T-helper 1 cell treated with Interleukin-12 subunit alpha and Interleukin-12 subunit beta and Interleukin-4 antibody, amounts not matched to agents 30 ng/mL and 1 ng/mL, for 36 hours (primary cell): Measurements from ENCODE around the gene TBC1D1. TPM values are rescaled to one million over a fixed set of nuclear protein-coding genes. Genes with fewer than 3 reads are reported as not detected.

ENCODE experiments used
- intact Hi-C: fragments of 100-400 bp; cut with micrococcal nuclease; formaldehyde crosslinking; loops from one replicate; pipeline ENCODE4 v1.15.1; 2024
- total RNA-seq: library from RNA; stranded (reverse); gene quantifications from 2 replicates; pipeline ENCODE4 v1.2.3, GENCODE V29; 2022

Gene TBC1D1
- total RNA-seq, 1 donor from 2014 or later: 65.2 TPM

DNA sequence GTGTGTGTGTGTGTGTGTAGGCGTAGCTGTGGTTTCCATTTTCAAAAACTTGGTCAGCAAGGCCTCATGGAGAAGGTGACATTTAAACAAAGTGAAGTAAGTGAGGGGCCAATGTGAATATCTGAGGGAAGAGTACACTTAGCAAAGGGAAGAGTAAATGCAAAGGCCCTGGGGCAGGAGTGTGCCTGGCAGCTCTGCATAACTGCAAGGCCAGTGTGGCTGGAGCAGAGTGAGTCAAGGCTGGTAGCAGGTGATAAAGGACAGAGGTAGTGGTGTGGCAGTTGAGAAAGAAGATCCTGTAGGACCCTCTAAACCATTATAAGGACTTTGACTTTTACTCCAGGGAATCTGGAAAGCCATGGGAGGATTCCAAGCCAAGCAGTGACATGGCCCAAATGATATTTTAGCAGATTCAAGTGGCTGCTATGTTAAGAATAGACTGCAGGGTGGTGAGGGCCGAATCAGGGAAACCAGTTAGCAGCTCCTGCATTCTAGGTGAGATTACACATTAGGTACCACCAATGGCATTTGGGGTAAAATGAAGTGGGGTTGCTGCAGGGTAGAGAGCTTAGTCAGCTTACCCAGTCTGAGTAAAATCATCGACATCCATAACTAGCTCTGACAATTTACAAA is 5.9 kb upstream of the TBC1D1 start:
- intact Hi-C loops: no loop called here

DNA sequence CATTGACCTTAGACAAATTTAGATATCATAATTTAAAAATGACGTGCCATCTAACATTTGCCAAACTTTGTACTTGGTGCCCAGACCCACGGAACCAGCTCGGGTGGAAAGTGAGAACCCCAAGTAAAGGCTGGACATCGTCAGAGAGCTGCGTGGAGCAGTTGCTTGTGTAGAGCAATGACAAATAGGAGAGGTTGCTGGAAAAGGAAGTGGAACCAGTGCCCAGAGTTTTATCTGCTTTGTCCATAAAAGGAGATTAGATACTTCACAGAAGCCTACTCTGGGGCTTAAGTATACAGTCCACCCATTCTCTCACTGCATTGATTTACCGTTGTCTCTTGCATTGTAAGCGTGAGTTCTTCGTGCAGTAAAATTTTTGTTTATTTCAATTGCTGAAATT is 5.4 kb upstream of the TBC1D1 start:
- intact Hi-C loops: no loop called here

DNA sequence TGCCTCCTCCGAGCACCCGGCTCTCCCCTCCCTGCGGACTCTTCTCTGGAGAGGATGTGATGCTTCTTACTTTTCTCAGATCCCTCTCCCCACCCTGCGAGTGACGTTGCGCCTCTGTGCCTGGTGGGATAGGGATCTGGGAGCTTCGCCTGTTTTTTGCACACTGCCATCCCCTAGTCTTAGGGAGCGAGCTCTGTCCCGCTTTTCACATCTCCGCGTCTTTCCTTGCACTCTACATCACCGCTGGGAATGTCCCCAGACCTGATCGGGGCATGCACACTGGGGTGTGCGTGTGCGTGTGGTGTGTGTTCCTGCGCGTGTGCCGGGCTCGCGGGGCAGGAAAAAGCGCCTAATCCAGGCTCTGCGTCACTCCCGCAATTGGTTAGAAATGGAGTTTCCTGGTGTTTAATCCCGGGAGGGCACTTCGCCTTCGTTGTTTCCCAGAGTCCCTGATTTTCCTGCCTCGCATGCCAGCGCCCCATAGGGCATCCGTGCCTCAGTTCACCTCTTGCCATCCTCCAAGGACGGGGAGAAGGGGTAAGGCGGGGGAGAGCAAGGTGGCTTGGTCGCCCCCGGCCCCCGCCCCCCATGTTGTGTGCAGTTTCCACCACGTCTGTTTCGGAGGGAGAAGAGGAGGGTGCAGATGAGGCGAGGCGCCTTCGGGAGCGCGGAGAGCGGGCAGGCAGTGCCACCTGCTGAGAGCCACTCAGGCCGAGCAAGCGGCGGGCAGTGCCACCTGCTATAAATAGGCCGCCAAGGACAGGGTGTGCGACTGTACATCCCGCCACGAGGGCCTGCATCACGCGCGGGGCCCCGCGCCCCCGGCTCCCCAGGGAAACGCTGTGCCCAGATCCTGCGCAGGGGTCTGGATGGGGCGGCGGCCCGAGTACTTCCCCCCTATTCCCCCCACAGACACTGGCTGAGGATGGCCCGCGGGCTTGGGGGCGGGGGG is 759 bp upstream of the TBC1D1 start:
- intact Hi-C loops: loop anchor here (2.0 to 10.0 kb wide), 8 partner anchors 65 to 1807 kb away; partner anchors contain the start of genes UBE2K, UGDH and WDR19

DNA sequence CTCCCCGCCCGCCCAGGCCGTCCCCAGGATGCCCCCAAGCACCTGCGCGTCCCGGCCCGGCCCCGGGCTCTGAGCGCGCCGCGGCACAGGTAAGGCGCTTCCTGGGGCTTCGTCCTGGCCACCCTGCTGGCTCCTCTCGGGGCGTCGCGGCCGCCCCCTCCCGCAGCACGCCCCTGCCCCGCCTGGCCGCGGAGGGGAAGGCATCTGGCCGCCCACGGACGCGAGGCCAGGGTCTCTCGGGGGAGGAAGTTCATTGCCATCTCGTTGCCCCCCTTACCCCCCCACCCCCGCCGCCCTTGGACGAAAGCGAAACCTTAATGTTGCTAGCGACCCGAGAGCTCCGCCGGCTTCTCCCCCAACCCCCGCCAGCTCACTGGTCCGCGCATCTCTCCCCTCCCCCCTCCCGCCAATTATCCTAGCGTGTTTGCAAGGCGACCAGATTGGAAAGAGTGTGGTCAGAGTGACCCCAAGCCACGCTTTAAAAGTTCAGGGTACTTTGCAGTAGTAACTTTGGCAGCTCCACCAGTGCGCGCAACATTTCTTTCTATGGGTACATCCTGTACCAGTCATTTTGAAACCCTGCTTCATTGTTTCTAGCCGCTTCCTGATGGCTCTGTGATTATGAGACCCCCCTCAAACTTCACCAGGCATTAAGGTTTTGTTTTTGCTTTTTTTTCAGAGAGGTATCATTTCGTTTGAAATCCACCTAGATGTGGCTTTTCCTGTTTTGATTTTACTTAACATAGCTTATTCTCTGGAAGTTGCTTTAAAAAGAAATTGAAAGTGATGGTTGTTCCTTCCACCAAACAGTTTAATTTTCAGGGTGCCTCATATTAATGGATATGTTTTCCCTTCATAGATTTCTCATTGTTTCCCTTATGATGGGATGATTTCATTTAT is 626 bp downstream of the TBC1D1 start:
- intact Hi-C loops: loop anchor here (1.0 to 10.0 kb wide), 17 partner anchors 19 to 1806 kb away; partner anchors contain the start of genes PGM2, RELL1, TLR1 and UBE2K

DNA sequence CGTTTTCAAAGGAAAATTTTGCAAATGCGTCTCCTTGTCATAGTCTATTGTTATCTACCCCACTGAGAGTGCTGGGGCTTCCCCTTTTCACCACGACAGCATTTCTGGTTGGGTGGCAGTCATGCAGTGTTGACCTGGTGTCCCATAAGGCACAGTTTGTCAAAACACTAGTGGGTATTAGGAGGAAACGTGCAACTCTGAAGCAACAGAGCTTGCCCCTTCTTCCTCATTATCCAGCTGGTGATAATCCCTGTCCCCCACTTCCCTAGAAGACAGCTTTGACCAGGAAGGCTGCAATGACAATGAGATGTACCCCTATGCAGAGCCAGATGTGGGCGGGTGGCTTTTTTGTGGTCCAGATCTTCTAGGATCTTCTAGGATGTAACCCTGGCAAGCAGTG is 1.8 kb downstream of the TBC1D1 start:
- intact Hi-C loops: loop anchor here (1.0 to 10.0 kb wide), 8 partner anchors 20 to 1805 kb away; partner anchors contain the start of genes UBE2K, UGDH and WDR19

DNA sequence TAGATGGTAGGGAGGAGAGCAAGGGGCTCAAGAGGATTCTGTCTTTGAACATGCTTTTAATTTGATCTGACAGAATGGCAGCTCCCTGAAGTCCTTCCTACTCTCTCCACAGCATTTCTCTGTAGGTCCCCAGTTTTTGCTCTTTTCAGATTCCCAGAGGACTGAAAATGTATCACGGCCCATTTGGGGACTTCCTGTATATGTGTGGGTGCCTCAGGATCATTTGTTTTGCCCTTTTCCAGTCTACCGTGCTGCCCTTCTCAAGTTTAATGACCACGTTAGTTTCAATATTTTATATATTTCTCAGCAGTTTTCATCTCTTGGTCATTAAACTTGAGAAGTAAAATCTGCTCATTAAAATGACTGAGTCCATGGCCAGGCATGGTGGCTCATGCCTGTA is 2.3 kb downstream of the TBC1D1 start:
- intact Hi-C loops: loop anchor here (5.0 to 10.0 kb wide), 7 partner anchors 291 to 1804 kb away; partner anchors contain the start of genes UBE2K, UGDH and WDR19

DNA sequence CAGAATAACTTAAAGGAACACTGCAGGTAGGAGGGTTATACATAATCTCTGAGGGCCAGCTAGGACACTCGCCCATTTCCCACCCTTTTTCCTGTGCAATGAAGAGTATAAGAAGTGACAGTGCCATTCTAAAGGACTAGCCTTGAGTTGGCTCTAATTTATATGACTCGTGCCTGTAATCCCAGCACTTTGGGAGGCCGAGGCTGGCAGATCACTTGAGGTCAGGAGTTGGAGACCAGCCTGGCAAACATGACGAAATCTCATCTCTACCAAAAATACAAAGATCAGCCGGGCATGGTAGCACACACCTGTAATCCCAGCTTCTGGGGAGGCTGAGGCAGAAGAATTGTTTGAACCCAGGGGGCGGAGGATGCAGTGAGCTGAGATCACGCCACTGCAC is 4.4 kb downstream of the TBC1D1 start:
- intact Hi-C loops: loop anchor here (10.0 kb wide), 1 partner anchor 1290 kb away; the partner anchor contains the start of gene WDR19

DNA sequence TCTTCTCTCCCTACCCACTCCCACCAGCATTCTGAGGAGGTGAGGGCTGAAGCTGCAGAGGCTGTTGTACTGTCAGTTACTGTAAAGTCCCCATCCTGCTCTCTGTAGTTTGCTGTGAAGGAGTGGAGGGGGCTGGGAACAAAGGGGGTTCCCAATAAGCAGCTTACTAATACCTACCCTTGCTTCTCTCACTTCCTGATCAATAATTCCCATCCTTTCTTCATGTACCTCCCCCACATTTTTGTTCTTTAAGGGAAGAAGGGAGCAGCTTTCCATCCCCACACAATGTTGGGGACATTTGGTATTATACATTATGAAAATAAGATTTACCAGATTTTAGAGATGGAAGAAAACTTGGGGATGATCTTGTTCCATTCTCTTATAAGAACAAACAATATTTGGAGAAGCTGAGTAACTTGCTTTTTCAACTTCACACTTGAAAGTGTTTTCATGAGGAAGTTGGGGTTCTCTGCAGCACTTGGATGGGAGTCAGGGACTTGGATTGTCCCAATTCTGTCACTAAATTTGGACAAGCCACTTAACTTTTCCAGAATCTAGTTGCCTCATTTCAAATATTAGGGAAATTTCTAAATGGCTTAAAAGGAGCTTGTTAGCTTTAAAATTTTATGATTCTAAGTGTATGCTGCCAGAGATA is 5.4 kb downstream of the TBC1D1 start:
- intact Hi-C loops: loop anchor here (10.0 kb wide), 1 partner anchor 1288 kb away; the partner anchor contains the start of gene WDR19

DNA sequence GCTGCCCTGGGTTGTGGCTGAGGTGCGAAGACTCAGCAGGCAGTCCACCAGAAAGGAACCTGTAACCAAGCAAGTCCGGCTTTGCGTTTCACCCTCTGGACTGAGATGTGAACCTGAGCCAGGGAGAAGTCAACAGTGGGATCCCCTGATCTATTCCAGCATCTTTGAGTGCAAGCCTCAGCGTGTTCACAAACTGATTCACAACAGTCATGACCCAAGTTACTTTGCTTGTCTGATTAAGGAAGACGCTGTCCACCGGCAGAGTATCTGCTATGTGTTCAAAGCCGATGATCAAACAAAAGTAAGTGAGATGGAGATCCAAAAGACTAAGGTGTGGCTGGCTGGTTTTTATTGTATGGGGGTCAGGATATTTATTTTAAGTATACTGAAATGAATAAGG is 11.3 kb downstream of the TBC1D1 start:
- intact Hi-C loops: no loop called here

DNA sequence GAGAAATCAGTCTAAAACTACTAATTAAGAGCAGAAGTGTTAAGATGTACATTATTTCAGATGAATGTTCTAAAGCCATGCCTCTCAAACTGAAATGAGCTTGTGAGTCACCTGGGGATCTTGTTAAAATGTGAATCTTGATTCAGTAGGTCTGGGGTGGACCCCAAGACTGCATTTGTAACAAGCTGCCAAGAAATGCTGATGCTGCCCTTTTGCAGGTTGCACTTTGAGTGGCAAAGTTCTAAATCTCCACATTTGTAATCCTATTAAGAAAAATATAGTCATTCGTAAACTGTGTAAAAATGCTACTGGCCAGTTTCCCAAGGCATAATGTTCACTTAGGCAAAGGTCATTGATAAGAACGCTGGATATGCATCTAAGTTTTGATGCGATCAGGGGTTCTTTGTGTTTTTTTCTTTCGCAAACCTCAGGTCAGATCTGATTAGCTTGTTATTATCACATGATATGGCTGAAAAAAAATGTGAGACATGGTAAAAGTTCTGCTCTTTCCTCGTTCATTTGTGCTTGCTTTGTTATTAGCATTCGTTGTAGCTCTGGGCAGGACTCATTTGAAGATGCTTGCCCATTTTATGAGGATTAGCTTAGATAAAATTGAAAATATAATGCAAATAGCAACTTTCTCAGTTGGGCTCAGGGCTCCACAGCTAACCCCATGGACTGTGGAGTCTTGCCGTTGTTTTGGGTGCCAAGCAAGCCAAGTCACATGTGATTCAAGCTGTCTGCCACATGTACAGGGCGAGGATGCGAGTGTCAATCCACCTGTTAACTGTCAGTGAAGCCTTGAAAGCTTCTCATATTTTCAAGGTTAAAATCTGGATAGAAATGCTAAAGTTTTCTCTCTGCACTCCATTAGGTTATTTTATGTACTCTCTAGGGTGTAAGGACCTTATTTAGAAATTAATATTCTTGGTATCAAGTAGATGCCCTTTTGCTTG is 12.1 kb downstream of the TBC1D1 start:
- intact Hi-C loops: no loop called here

DNA sequence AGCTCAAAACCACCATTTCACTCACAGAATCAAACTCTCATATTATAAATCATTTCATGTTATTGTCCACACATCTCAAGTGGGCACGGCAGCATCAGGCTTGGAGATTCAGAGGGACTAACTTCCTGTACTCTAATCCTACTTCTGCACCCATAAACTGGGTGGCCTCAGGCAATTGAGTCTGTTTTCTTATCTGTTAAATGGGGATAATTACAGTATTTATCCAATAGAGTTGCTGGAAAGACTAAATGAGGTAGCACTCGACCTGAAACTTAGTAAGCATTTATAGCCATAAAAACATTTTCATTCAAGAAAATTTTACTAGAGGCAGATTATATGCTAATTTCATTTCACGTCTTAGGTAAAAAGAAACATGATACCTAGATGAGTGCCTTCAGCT is 13.0 kb downstream of the TBC1D1 start:
- intact Hi-C loops: no loop called here

DNA sequence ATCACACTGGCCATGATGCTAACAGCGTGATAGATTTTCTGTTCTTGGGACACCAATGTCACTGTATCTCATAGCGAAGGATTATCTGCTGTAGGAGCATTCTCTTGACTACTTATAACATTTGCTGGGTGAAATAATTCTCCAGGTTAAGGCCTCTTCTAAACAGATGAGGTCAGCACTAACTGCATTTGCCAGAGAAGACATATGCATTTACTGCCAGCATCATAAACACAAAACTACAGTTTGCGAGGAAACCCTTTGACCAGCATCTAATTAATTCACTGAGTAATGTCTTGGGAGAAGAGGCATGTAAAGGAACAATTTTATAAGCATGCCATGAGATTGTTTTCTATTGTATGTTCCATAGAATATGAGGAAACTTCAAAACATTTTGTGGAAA is 13.9 kb downstream of the TBC1D1 start:
- intact Hi-C loops: no loop called here

DNA sequence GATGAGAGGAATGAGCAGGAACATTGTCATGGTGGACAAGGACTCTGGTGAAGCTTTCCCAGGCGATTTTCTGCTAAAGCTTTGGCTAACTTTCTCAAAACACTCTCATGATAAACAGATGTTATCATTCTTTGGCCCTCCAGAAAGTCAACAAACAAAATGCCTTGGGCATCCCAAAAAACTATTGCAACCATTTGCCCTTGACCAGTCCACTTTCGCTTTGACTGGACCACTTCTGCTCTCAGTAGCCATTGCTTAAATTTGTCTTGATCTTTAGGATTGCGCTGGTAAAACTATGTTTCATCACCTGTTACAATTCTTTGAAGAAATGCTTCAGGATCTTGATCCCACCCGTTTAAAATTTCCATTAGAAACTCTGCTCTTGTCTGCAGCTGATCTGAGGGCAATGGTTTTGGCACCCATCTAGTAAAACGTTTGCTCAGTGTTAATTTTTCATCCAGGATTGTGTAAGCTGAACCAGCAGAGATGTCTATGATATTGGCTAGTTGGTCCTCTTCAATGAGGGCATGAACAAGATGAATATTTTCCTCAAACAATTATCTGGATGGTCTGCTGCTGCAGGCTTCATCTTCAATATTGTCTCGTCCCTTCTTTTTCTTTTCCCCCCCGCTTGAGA is 14.8 kb downstream of the TBC1D1 start:
- intact Hi-C loops: no loop called here

DNA sequence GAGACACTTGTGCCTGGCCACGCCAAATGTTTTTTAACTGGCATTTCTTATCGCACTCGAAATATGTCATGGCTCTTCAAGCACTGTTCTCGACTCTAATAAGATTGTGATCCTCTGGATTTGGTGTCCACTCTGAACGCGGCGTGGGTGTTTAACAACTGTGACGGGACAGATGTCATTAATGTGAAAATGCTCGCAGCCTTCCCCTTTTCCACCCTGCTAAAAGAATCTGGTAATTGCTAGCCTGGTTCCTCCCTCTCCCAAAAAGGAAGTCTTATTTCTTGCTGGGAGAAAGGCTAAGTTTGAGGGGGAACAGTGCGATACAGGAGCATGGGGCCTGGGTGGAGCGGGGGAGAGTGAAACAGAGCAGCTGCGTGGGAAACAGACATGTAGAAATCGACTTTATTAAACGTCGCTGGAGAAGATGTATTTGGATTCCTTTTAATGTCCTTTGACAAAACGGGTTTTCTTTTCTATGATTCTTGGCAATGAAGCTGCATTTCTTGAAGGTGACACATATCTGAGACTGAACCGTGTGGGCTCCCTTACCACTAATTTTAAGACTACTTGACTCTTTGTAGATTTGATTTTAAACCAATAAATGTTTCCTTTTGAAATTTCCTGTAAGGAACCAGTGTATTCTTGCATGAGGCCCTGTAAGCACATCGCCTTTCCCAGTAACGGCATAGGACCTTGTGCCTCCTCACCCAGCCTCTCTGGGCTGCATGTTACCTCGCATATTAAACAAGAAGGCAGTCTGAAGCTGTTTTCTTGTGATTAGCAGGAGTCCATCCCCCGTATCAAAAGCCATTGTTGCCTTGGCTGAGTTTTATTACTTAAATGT is 17.8 kb downstream of the TBC1D1 start:
- intact Hi-C loops: no loop called here

DNA sequence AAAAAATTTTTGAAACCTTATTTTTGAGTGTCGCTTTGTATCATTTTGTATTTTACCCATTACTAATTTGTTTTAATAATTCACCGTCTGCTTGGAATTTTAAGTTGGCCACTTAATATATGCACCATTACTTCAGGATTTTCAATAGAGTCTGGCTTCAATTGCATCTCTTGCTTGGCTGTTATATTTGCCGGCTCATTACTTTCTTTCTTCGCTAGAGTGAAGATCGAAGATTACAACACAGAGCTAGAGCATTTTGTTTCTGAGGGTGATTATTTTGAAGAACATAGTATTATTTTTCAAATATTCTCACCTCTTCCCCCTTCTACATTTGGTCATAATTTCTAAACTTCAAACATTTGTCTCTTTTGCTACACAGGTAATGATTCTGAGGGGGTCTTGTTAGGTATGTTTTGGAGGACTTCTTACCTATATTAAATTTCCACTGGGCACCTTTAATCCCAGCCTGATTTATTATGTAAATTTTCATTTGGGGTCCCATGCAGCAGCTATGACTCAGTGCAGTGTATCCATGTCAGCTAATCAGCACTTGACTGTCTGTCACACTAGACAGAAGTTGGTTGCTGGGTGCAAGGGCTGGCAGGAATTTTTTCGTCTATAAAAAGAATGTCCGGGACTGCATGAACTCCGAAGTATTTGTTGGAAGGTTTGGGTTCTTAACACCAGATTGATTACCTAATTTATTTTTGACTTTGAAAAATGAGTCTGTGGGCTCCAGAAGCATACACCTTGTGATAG is 18.6 kb downstream of the TBC1D1 start:
- intact Hi-C loops: no loop called here

DNA sequence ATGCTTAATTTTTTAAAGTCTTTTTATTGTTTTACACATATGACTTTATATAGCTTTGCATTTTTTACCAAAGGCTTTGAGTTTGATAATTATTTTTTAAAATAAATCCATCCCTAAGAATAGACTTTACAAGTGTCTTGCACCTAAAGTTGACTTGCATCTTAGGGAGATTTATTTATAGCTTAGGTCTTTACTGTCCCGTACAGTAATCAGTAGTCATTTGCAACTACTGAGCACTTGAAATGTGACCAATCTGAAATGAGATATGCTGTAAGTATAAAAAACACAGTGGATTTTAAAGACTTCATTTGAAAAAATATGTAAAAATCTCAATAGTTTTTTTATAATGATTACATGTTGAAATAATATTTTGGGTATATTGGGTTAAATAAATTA is 19.2 kb downstream of the TBC1D1 start:
- intact Hi-C loops: no loop called here

DNA sequence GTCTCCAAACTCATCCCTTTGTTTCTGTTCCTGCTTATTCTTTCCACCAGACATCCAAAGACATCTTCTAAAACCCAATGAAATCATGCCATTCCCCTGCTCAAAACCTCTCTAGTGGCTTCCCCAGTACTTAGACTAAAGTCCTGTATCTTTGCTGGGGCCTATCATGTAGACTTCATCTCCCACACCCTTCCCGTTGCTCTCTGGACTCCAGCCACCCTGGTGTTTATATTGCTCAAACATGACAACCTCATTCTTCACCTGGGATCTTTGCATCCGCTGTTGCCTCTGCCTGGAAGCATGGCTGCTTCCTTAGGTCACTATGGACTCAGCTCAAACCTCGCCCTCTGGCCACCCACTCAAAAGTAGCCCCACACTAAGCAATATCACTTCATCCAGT is 23.7 kb downstream of the TBC1D1 start:
- intact Hi-C loops: no loop called here
